ENCODE data around the gene NEGR1.

The NEGR1 gene

DNA sequence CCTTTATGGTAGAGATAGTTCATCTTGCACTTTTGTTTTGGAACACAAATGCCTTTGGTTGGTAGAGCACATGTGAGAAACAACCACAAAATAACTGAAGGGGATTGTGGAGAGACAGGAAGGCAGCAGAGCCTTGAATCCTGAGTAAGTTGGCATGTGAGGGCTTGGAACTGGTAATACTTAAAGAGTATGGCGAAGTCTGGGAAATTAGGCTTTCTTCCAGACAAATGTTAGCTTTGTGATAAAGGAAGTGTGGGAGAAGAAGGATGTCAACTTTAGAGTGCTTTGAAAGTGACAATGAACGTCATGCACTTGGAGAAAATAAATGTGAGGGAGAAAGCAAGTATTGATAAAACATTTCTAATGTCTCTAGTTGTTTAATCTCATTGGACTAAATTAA lies 725.2 kb downstream of the NEGR1 start:
- Histone ChIP-seq H3K9me3 (ENCODE audit: severe bottlenecking) (no peaks in the 10 kb centered on the region), H3K27ac (no peak overlapping the region), H3K36me3 (no peaks in the 10 kb centered on the region), H3K4me3 (ENCODE audit: low read depth, low read length) (no peak overlapping the region), H3K27me3 (ENCODE audit: insufficient read depth, low read depth, severe bottlenecking) (no peaks in the 10 kb centered on the region)
- no peak for DNase-seq
- TF ChIP-seq, protein P1, sequence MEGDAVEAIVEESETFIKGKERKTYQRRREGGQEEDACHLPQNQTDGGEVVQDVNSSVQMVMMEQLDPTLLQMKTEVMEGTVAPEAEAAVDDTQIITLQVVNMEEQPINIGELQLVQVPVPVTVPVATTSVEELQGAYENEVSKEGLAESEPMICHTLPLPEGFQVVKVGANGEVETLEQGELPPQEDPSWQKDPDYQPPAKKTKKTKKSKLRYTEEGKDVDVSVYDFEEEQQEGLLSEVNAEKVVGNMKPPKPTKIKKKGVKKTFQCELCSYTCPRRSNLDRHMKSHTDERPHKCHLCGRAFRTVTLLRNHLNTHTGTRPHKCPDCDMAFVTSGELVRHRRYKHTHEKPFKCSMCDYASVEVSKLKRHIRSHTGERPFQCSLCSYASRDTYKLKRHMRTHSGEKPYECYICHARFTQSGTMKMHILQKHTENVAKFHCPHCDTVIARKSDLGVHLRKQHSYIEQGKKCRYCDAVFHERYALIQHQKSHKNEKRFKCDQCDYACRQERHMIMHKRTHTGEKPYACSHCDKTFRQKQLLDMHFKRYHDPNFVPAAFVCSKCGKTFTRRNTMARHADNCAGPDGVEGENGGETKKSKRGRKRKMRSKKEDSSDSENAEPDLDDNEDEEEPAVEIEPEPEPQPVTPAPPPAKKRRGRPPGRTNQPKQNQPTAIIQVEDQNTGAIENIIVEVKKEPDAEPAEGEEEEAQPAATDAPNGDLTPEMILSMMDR (IDR thresholded peaks at IDR 0.05; ENCODE audit: low read depth, low read length): no peak

DNA sequence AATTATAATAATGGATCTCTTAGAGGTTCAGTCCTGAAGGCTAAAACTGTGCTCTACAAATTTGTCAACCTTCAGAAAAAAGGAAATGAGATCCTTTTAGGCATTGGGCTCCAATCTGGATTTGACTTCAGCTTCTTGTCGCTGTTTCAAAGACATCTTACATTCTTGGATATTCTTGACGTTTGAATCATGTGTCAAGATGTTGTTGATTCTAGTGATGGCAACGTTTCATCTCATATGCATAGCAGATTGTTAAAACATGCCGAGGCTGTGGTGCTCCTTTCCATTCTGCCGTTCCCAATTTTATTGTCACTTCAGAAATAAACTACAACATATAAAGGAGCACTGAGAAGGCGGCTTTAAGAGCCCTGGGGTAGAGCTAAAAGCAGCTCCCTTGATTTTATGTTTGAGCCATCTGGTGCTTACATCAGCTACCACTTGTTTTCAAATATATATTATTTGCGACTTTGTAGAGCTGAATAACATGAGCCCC lies 733.9 kb downstream of the NEGR1 start:
- no peak for DNase-seq
- TF ChIP-seq, protein P1 (IDR thresholded peaks at IDR 0.05; ENCODE audit: low read depth, low read length): no peak
- H3K27me3 ChIP-seq (ENCODE audit: insufficient read depth, low read depth, severe bottlenecking): no peaks in the 10 kb centered on the region
- H3K9me3 ChIP-seq (ENCODE audit: severe bottlenecking): no peaks in the 10 kb centered on the region
- H3K36me3 ChIP-seq: no peaks in the 10 kb centered on the region
- H3K27ac ChIP-seq: no peak overlapping the region
- H3K4me3 ChIP-seq (ENCODE audit: low read depth, low read length): no peak overlapping the region

DNA sequence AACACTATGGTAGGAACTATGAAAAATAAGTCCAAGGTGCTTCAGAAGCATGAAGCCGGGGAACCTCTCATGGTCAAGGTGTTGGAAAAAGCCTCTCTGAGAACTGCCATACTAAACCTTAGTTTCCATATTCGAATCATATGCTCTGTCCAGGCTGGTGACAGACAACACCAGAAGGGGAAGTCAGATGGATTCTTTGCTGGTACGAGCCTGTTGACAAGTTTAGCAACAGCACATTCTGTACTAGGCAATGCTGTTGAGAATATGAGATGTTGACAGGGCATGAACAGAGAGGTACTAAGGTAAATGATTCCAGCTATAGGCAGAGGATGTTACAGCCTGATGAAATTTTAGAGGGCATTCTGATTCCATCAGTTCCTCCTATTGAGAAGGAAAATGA lies 740.2 kb downstream of the NEGR1 start:
- H3K9me3 ChIP-seq (ENCODE audit: severe bottlenecking): no peaks in the 10 kb centered on the region
- H3K36me3 ChIP-seq: no peaks in the 10 kb centered on the region
- TF ChIP-seq, protein P1 (IDR thresholded peaks at IDR 0.05; ENCODE audit: low read depth, low read length): no peak
- no peak overlapping the region for H3K4me3 ChIP-seq (ENCODE audit: low read depth, low read length)
- no peaks in the 10 kb centered on the region for H3K27me3 ChIP-seq (ENCODE audit: insufficient read depth, low read depth, severe bottlenecking)
- no peak for DNase-seq
- H3K27ac ChIP-seq: no peak overlapping the region

DNA sequence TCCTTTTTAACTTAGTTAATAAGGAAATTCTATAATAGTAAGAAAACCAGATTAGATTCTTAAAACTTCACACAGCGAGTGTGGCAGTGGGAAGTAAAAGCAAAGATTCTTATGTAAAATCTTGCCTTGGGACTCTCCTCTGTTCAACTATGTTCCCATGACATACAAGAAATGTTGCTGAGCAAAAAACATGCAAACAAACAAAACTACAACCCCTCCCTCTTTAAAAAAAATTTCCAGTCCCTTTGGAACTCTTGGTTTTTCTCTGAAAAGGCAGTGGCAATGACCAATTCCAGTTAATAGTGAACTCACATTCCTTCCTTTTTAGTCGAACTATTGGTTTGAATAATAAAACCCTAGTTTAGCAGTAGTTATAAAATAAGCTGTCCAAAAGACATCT lies 748.4 kb downstream of the NEGR1 start:
- TF ChIP-seq, protein P1 (IDR thresholded peaks at IDR 0.05; ENCODE audit: low read depth, low read length): no peak
- Histone ChIP-seq H3K4me3 (ENCODE audit: low read depth, low read length) (no peak overlapping the region), H3K9me3 (ENCODE audit: severe bottlenecking) (no peaks in the 10 kb centered on the region), H3K27me3 (ENCODE audit: insufficient read depth, low read depth, severe bottlenecking) (no peaks in the 10 kb centered on the region), H3K36me3 (no peaks in the 10 kb centered on the region), H3K27ac (no peak overlapping the region)
- no peak for DNase-seq

DNA sequence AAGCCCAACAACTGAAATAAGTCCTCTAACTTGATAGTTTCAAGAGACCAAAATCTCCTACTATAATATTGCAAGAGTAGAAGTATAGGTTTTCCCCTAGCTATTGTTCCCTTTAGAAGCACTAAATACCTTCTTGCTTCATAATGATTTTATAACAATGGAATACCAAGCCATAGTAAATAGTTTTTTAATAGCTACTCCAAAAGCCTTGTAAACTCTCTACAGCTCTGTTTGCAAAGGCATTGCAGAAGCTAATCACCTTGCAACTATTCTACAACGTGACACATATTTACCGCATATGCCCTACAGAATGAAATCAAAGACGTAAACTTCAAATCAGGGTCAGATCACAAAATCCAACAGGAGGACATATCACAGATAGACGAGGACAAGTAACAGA lies 750.0 kb downstream of the NEGR1 start:
- Histone ChIP-seq H3K36me3 (no peaks in the 10 kb centered on the region), H3K27ac (no peak overlapping the region), H3K9me3 (ENCODE audit: severe bottlenecking) (no peaks in the 10 kb centered on the region), H3K4me3 (ENCODE audit: low read depth, low read length) (no peak overlapping the region), H3K27me3 (ENCODE audit: insufficient read depth, low read depth, severe bottlenecking) (no peaks in the 10 kb centered on the region)
- TF ChIP-seq, protein P1 (IDR thresholded peaks at IDR 0.05; ENCODE audit: low read depth, low read length): no peak
- DNase-seq: no peak

DNA sequence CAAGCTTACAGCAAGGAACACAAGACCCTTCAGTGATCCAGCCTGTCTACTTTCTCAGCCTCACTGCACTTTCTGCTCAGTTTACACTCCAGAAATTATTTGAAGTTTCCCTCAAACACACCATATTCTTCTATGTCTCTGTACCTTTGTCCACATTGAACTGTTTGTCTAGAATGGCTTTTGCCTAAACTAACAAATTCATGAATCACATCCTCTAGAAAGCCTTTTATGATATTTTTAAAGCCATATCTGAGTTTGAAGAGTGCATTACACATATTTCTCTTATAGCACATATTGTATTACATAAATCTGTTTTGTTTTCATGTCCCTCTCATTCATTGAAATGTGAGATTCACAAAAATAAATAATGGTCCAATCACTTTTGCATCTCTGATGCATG lies 755.5 kb downstream of the NEGR1 start:
- no peaks in the 10 kb centered on the region for H3K36me3 ChIP-seq
- DNase-seq: no peak
- TF ChIP-seq, protein P1 (IDR thresholded peaks at IDR 0.05; ENCODE audit: low read depth, low read length): no peak

More for the DNA sequence above, 755.5 kb downstream of the NEGR1 start:
- no peaks in the 10 kb centered on the region for H3K27me3 ChIP-seq (ENCODE audit: insufficient read depth, low read depth, severe bottlenecking)
- no peaks in the 10 kb centered on the region for H3K9me3 ChIP-seq (ENCODE audit: severe bottlenecking)
- H3K27ac ChIP-seq: no peak overlapping the region
- no peak overlapping the region for H3K4me3 ChIP-seq (ENCODE audit: low read depth, low read length)

All from WERI-Rb-1 (cell line).